Stimulated activated CD4-positive, alpha-beta T cell treated with anti-CD3 and anti-CD28 coated beads, Interleukin-15, amount 100 ng/mL, for 1 hour (primary cell): ENCODE data around the gene WNT4.

Experiments
- DNase-seq, 2 donors: peaks; one replicate each; pipeline ENCODE4 v3.0.0-alpha.2; 2020; ENCODE audit warnings: low read depth in 1 of 2, low spot score in 1 of 2

WNT4 gene

GRCh38 chr1:22164841-22165808 lies 22.2 kb upstream of the WNT4 start:
- DNase-seq: no peak

- no peak for DNase-seq
Measured at GRCh38 chr1:22163564-22163963, 20.7 kb upstream of the WNT4 start.

- no peak for DNase-seq
Measured at GRCh38 chr1:22163137-22163536, 20.2 kb upstream of the WNT4 start.

- no peak for DNase-seq
Measured at GRCh38 chr1:22159891-22160290, 17.0 kb upstream of the WNT4 start.

GRCh38 chr1:22158654-22159053 lies 15.8 kb upstream of the WNT4 start:
- DNase-seq: no peak

GRCh38 chr1:22157359-22157966 lies 14.6 kb upstream of the WNT4 start:
- DNase-seq: no peak

- DNase-seq: no peak
Measured at GRCh38 chr1:22155517-22155916, 12.6 kb upstream of the WNT4 start.

- DNase-seq: no peak
Measured at GRCh38 chr1:22154626-22155025, 11.7 kb upstream of the WNT4 start.

- no peak for DNase-seq
Measured at GRCh38 chr1:22153660-22154437, 11.0 kb upstream of the WNT4 start.

- DNase-seq: no peak
Measured at GRCh38 chr1:22150923-22151322, 8.0 kb upstream of the WNT4 start.

GRCh38 chr1:22142315-22143064 lies 407 bp downstream of the WNT4 start:
- DNase-seq: no peak

- DNase-seq: no peak
Measured at GRCh38 chr1:22141554-22142314, 1.2 kb downstream of the WNT4 start.

- no peak for DNase-seq
Measured at GRCh38 chr1:22140694-22141093, 2.2 kb downstream of the WNT4 start.

- no peak for DNase-seq
Measured at GRCh38 chr1:22139817-22140216, 3.1 kb downstream of the WNT4 start.

- no peak for DNase-seq
Measured at GRCh38 chr1:22139066-22139594, 3.8 kb downstream of the WNT4 start.

GRCh38 chr1:22137004-22137720 lies 5.7 kb downstream of the WNT4 start:
- no peak for DNase-seq

- no peak for DNase-seq
Measured at GRCh38 chr1:22133931-22134324, 9.0 kb downstream of the WNT4 start.

- DNase-seq: no peak
Measured at GRCh38 chr1:22133247-22133930, 9.5 kb downstream of the WNT4 start.
